ENCODE measurements around the gene ASTN2. TPM values are rescaled to one million over a fixed set of nuclear protein-coding genes. Genes with fewer than 3 reads are reported as not detected.

ASTN2 gene
- total RNA-seq, 2 donors from 2014 or later, result 113 to 153 TPM

DNA sequence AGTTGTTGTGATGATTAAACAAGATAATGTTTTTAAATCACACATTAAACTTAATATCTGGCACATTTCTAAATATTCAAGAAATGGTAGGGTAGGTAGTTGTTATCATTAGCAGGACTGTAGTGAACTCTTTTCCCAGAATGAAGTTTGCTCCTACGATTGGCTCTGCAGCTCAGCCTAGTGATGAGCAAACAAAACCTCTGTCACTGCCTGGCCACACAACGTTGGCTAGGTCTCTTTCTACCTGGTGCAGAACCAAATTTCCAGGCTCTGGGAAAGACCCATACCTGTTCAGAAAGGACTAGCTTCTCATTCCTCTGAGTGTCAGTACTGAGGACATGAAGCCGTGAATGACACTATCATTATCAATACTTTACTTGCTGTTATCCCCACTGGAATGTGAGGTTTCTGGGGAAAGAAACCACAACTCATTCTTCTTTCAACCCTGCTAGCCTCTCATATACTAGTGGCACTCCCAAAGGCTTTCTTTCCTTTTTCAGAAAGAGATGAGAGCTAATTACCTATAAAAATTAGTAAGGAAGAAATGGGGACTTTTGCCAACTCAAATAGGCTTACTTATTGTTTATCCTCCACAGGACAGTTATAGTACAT is 947.0 kb downstream of the ASTN2 start:
- WGBS, result 62% methylated on average over 3 of the region's 3 CpGs

DNA sequence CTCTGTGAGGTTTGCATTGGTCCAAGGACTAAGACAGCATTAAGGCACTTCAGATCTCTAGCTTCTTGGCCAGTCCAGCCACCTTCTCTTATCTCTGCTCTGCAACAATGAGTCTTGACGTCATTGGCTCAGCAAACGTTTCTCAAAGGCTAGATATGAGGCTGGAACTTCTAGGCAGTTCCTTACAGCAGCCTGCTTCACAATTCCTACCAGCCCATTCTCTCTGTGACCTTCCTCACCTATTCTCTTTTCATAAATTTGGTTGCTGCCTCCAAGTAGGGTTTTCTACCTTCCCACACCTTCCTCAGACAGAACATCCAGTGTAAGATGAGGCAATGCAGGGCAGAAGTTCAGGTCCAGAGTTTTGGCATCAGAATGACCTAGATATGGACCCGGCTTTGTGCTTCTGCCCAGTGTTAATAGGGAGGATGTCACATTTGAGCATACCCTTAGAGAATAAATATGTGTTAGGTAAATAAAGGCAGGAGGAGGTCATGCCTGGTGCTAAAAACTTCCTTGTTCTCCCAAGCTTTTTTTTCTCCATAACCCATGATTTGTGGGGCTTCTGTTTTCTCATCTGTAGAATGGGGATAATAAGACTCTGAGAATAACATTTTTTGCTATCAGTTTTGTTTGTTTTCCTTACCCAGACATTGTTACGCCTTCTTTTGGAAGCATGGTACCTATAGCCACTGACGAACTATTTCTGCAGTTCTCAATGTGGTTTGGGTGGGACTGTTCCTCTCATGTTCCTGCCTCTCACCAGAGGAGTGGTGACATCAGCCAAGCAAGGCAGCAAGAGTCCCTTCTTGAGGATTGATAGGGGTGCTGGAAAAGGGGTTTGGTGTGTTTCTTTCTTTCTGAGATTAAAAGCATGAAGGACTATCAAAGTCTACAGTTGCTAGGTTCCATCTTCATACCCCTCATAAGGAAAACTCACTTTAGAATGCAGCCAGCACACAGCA is 948.3 kb downstream of the ASTN2 start:
- intact Hi-C loops (cut with DNase I), result no loop called here
- no peaks in the 10 kb centered on the region for H3K4me1 ChIP-seq (replicated peaks)
- no peak overlapping the region for H3K27ac ChIP-seq
- 67% methylated on average over 5 of the region's 5 CpGs for WGBS
- H3K36me3 ChIP-seq, result no peaks in the 10 kb centered on the region
- no peaks in the 10 kb centered on the region for H3K27me3 ChIP-seq (replicated peaks; ENCODE audit: insufficient read depth)
- TF ChIP-seq POLR2AphosphoS5 (IDR thresholded peaks at IDR 0.05) (no peak), POLR2A (IDR thresholded peaks at IDR 0.05) (no peak)
- TF ChIP-seq, protein P1, sequence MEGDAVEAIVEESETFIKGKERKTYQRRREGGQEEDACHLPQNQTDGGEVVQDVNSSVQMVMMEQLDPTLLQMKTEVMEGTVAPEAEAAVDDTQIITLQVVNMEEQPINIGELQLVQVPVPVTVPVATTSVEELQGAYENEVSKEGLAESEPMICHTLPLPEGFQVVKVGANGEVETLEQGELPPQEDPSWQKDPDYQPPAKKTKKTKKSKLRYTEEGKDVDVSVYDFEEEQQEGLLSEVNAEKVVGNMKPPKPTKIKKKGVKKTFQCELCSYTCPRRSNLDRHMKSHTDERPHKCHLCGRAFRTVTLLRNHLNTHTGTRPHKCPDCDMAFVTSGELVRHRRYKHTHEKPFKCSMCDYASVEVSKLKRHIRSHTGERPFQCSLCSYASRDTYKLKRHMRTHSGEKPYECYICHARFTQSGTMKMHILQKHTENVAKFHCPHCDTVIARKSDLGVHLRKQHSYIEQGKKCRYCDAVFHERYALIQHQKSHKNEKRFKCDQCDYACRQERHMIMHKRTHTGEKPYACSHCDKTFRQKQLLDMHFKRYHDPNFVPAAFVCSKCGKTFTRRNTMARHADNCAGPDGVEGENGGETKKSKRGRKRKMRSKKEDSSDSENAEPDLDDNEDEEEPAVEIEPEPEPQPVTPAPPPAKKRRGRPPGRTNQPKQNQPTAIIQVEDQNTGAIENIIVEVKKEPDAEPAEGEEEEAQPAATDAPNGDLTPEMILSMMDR (IDR thresholded peaks at IDR 0.05), result no peak
- DNase-seq (ENCODE audit: low spot score), result no peak
- H3K9me3 ChIP-seq, result no peaks in the 10 kb centered on the region
- H3K4me3 ChIP-seq, result no peak overlapping the region

More for the DNA sequence above, 947.0 kb downstream of the ASTN2 start:
- DNase-seq (ENCODE audit: low spot score), result no peak
- intact Hi-C loops (cut with DNase I), result no loop called here
- Histone ChIP-seq H3K9me3 (no peaks in the 10 kb centered on the region), H3K4me1 (replicated peaks) (no peaks in the 10 kb centered on the region), H3K4me3 (no peak overlapping the region), H3K36me3 (no peaks in the 10 kb centered on the region), H3K27me3 (replicated peaks; ENCODE audit: insufficient read depth) (no peaks in the 10 kb centered on the region), H3K27ac (no peak overlapping the region)
- TF ChIP-seq POLR2A (IDR thresholded peaks at IDR 0.05) (no peak), POLR2AphosphoS5 (IDR thresholded peaks at IDR 0.05) (no peak)
- TF ChIP-seq, protein P1 (IDR thresholded peaks at IDR 0.05), result no peak

DNA sequence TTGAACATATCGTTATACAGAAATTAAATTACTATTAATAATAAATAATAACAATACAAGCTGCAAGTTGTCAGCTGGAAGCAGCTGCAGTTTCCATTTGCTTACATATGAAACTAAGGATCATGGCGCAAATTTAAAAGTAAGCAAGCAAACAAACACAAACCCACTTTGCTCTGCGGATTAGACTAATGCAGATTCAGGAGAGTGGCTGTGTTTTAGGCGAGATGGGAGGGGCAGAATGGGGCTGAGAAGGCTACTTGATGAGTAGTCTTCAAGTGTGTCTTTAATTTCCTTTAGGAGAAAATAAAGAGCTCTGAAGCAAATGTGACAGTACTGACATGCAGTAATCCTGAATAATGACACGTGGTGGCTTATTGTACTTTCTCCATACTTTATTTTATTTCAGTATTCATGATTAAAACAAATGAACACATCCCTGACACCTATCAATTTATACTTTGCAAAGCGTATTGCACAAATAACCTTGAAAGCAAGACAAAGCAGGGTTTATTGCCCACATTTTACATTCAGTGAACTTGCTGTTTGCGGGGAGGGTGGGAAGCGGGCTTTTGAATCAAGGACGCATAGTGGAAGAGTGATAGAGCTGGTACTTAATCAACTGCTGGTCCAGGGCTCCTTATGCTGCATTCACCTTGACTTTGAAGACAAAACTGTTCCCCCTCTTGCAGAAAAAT is 949.1 kb downstream of the ASTN2 start:
- Histone ChIP-seq H3K27me3 (replicated peaks; ENCODE audit: insufficient read depth) (no peaks in the 10 kb centered on the region), H3K4me1 (replicated peaks) (no peaks in the 10 kb centered on the region), H3K27ac (no peak overlapping the region), H3K36me3 (no peaks in the 10 kb centered on the region), H3K4me3 (no peak overlapping the region), H3K9me3 (no peaks in the 10 kb centered on the region)
- DNase-seq (ENCODE audit: low spot score), result no peak
- TF ChIP-seq POLR2AphosphoS5 (IDR thresholded peaks at IDR 0.05), result no peak
- TF ChIP-seq POLR2A (IDR thresholded peaks at IDR 0.05), result no peak
- TF ChIP-seq, protein P1 (IDR thresholded peaks at IDR 0.05), result no peak
- intact Hi-C loops (cut with DNase I), result no loop called here
- WGBS, result 92% methylated on average over 9 of the region's 9 CpGs

DNA sequence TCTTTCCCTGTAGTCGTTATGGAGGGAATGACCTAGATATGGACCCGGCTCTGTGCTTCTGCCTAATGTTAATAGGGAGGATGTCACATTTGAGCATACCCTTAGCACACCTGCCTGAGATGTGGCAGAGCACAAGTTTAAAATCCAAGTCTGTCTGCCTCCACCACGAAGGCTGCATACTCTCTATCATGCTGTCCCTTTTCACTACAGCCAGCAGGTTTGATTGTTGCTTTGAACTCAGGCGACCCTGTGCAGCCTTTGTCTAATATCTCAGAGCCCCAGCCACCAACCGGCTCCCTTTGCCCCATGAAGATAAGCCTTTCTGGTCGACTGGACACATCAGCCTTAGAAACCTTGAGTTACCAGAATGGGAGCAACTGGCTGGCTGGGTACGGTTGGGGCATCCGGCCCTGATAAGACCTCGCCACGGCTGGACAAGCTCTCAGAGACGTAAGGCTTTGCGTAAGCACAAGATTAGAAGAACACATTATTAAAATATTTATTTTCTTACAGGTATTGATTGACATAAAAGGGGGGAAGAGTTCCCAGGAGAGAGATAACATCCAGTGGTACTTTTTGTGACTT is 949.8 kb downstream of the ASTN2 start:
- no peaks in the 10 kb centered on the region for H3K27me3 ChIP-seq (replicated peaks; ENCODE audit: insufficient read depth)
- no peaks in the 10 kb centered on the region for H3K9me3 ChIP-seq
- intact Hi-C loops (cut with DNase I), result no loop called here
- no peak for DNase-seq (ENCODE audit: low spot score)
- WGBS, result 86% methylated on average over 12 of the region's 12 CpGs
- no peaks in the 10 kb centered on the region for H3K36me3 ChIP-seq
- no peak overlapping the region for H3K27ac ChIP-seq
- no peak overlapping the region for H3K4me3 ChIP-seq
- no peak for TF ChIP-seq POLR2AphosphoS5 (IDR thresholded peaks at IDR 0.05)
- TF ChIP-seq POLR2A (IDR thresholded peaks at IDR 0.05), result no peak
- TF ChIP-seq, protein P1 (IDR thresholded peaks at IDR 0.05), result no peak
- H3K4me1 ChIP-seq (replicated peaks), result no peaks in the 10 kb centered on the region

Data from prostate gland (tissue), 2 donors.